Forelimb muscle (tissue), 1 donor: ENCODE results near the gene ZBTB43. TPM values are rescaled to one million over a fixed set of nuclear protein-coding genes. Genes with fewer than 3 reads are reported as not detected.

Experiments used
- DNase-seq: peaks from one replicate; pipeline ENCODE4 v3.0.0-alpha.2; 2013; ENCODE audit warnings: low read depth
- polyA plus RNA-seq: library from polyadenylated mRNA; unstranded; fragments of 120-200 nt; gene quantifications from one replicate; pipeline ENCODE4 v1.2.1, GENCODE V29; 2013; ENCODE audit not compliant: insufficient read length

The ZBTB43 gene
- polyA plus RNA-seq, 1 donor, result 15.9 TPM

DNA sequence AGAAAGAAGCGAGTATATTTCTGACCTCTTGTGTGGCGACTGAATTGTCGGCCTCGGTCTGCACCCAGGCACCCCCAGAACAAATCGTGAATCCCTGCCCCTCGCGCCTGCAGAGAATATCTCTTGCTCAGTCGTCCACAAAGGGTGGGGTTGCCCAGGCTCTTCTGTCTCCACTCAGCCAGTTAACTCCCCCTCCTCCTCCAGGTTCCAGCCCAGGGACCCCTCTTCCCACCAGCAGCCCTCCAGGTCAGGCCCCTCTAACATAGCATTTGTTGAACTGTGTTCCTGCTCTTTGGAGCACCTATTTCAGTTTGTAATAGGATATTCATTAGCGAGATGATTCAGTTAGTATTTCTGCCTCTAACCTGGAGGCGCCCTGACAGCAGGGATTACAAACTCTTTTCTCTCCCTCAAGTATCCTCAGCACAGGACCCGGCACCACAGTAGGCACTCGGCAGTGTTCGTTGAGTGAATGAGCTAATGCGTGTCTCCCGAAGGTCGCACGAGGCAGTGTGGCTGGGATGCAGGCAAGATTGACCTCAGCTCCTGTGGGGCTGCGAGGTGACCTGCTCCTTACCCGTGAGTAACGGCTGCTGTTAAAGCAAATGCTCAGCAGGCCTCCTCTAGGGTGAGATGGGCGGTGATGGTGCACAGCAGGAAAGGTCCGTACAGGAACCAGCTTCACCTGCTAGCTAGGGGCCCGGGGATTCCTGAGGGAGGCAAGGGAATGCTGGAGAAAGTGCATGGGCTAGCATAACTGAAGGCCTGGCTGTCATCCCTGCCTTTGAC, 81.4 kb downstream of the ZBTB43 start:
- DNase-seq, result no peak

DNA sequence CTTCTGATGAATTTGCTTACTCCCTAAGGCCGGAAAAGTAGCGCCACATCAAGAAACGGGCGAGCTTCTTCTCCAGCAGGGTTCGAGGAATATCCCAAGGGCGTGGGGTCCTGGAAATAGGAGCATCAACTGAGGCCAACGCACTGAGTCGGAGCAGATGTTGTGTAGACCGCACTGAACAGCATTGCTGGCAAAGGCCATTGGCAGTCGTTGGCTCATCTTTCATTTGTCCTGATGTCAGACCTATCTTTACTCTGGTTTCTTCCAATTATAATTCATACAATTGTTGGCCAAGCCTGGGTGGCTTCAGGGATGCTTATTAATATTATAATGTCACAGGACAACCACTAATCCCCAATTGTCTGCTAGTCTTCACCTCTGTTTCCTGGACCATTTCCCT, 82.1 kb downstream of the ZBTB43 start:
- DNase-seq, result no peak

Other genes with a start within 250 kb of the ZBTB43 start
- gene LMX1B, start 191.1 kb upstream of the ZBTB43 start, polyA plus RNA-seq, result 0.80 TPM
- gene ZBTB34, start 55.6 kb downstream of the ZBTB43 start, polyA plus RNA-seq, result 10.1 TPM
- gene RALGPS1, start 109.7 kb downstream of the ZBTB43 start, polyA plus RNA-seq, result 7.9 TPM